GM23248 (cell line): Measurements from ENCODE around the gene AGAP1.

Experiments
- EZH2 ChIP-seq: fragments of 200-600 bp; sonication (generic); IDR thresholded peaks from 2 replicates; pipeline ENCODE4 v1.6.1; 2018; ENCODE audit warnings: antibody characterized with exemption, mild to moderate bottlenecking; ENCODE audit not compliant: insufficient read depth, poor library complexity, severe bottlenecking
- EZH2phosphoT487 ChIP-seq: fragments of 200-600 bp; sonication (generic); IDR thresholded peaks from 2 replicates; pipeline ENCODE4 v1.6.1; 2018; ENCODE audit warnings: antibody characterized with exemption, moderate library complexity, mild to moderate bottlenecking, low read depth; ENCODE audit not compliant: insufficient read depth

DNA sequence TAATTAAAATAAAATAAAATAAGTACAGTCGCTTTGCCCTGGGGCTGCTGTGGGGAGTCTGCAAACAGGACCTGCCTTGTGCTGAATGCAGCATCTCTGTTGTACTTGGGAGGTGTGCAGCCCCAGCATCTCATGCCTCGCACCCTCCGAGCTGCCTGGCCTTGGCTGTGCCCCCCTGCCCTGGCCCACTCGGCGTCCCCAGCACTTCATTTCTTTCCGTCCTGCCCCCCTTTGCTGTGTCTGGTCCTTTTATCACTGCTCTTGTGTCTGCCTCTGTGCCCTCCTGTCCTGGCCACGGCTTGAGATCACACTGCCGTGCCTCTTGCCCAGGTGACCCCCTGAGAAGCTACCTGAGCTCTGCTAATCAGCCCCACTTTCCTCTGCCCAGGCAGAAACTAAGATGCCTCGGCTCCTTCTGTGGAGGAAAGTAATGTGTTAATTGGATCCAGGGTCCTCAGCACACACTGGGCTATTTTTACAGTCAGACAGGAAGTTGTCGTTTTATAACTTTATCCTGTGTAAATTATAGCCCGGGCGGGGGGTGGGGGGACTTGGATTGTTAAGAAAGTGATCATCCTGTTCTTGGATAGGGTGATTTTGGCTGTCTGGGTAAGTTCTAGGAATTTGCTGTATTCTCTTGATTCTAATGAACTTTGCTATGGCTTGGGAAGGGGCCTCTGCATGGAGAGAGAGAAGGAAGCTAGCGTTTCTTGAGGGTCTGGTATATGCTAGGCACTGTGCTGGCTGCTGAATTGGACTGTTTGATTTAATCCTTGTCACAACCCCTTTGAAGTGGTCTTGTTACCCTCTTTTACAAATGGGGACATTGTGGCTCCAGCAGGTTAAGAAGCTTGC lies 69.4 kb downstream of the AGAP1 start:
- TF ChIP-seq EZH2 (no peak), EZH2phosphoT487 (no peak)
